Prostate gland (tissue), 2 donors: ENCODE results near the gene PDHX. TPM values are rescaled to one million over a fixed set of nuclear protein-coding genes. Genes with fewer than 3 reads are reported as not detected.

Experiments used
- DNase-seq: peaks from one replicate; pipeline ENCODE4 v3.0.0-alpha.2; 2019; ENCODE audit warnings: low spot score
- H3K27ac ChIP-seq, 2 donors: fragments of 200-600 bp; sonication (generic); 2 replicates each; pipeline ENCODE4 v1.5.1; 2017 to 2019
- H3K27me3 ChIP-seq: fragments of 200-600 bp; sonication (generic); replicated peaks from 2 replicates; pipeline ENCODE4 v1.5.1; 2019; ENCODE audit not compliant: insufficient read depth
- H3K36me3 ChIP-seq, 2 donors: fragments of 200-600 bp; sonication (generic); 1 replicate in 1 of 2; 2 replicates in 1 of 2; pipeline versions ENCODE4 v1.5.1 to v1.8.1; 2017 to 2019
- H3K4me1 ChIP-seq: fragments of 200-600 bp; sonication (generic); replicated peaks from 2 replicates; pipeline ENCODE4 v1.5.1; 2019
- H3K4me3 ChIP-seq, 2 donors: fragments of 200-600 bp; sonication (generic); 2 replicates each; pipeline ENCODE4 v1.5.1; 2017 to 2019
- H3K9me3 ChIP-seq: fragments of 200-600 bp; sonication (generic); 2 replicates; pipeline ENCODE4 v1.5.1; 2017
- CTCF ChIP-seq, 4 experiments: fragments of 200-600 bp in 2 of 4; fragments of 450-650 bp in 2 of 4; sonication (generic) in 2 of 4; IDR thresholded peaks; 1 replicate in 3 of 4; 2 replicates in 1 of 4; pipeline ENCODE4 v1.5.1; 2016 to 2019; ENCODE audit warnings: antibody characterized with exemption in 4 of 4, mild to moderate bottlenecking in 2 of 4, moderate library complexity in 2 of 4
- POLR2A ChIP-seq: fragments of 450-650 bp; IDR thresholded peaks from one replicate; pipeline ENCODE4 v1.6.1; 2016; ENCODE audit warnings: antibody characterized with exemption, mild to moderate bottlenecking
- POLR2AphosphoS5 ChIP-seq: sonication (generic); formaldehyde crosslinking; IDR thresholded peaks from one replicate; pipeline ENCODE4 v1.6.1; 2017; ENCODE audit warnings: antibody characterized with exemption
- WGBS: methylation state at CpG from one replicate; pipeline ENCODE4 v1.1.5; 2018; 5-methylcytosine and 5-hydroxymethylcytosine counted together
- intact Hi-C: fragments of 100-400 bp; cut with DNase I; formaldehyde crosslinking; loops from one replicate; pipeline ENCODE4 v1.14.2; 2022
- total RNA-seq, 2 donors: library from RNA; depleted of rRNA; stranded (reverse); fragments of >200 nt; gene quantifications; one replicate each; pipeline ENCODE4 v1.1.0, GENCODE V29; 2016

PDHX gene
- total RNA-seq, 2 donors from 2014 or later: 29.1 to 45.2 TPM

DNA sequence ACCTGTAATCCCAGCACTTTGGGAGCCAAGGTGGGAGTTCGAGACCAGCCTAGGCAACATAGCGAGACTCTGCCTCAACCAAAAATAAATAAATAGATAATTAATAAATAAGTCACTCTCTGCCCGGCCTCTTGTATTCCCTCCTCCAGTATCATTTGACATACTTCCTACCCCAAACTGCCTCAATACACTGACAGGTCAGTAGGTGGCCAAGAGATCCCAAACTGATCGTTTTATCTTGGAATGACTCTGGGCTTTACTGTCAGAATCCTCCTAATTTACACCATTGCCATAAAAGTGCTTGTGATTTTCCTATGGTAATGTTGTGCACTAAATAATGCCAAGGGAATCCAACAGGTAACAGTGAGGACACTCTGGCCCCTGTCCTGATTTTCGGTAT, 94.2 kb downstream of the PDHX start:
- intact Hi-C loops: no loop called here
- WGBS: 73% methylated on average over 5 of the region's 5 CpGs
- H3K4me3 ChIP-seq: no peak overlapping the region
- H3K27me3 ChIP-seq: no peaks in the 10 kb centered on the region
- DNase-seq: no peak
- TF ChIP-seq CTCF (IDR thresholded peaks at IDR 0.05) (no peak), POLR2A (no peak), POLR2AphosphoS5 (no peak)
- H3K36me3 ChIP-seq: no peaks in the 10 kb centered on the region
- peaks cover 10% of the 10 kb centered on the region for H3K4me1 ChIP-seq
- H3K9me3 ChIP-seq: no peaks in the 10 kb centered on the region
- H3K27ac ChIP-seq: no peak overlapping the region

GRCh38 chr11:35011389-35011788, 95.0 kb downstream of the PDHX start:
- H3K4me1 ChIP-seq: peaks cover 2% of the 10 kb centered on the region
- DNase-seq: no peak
- TF ChIP-seq POLR2AphosphoS5 (no peak), POLR2A (no peak), CTCF (IDR thresholded peaks at IDR 0.05) (no peak)
- WGBS: 77% methylated on average over 4 of the region's 4 CpGs
- H3K9me3 ChIP-seq: no peaks in the 10 kb centered on the region
- no peak overlapping the region for H3K4me3 ChIP-seq
- H3K36me3 ChIP-seq: no peaks in the 10 kb centered on the region
- intact Hi-C loops: no loop called here
- H3K27me3 ChIP-seq: no peaks in the 10 kb centered on the region
- no peak overlapping the region for H3K27ac ChIP-seq

DNA sequence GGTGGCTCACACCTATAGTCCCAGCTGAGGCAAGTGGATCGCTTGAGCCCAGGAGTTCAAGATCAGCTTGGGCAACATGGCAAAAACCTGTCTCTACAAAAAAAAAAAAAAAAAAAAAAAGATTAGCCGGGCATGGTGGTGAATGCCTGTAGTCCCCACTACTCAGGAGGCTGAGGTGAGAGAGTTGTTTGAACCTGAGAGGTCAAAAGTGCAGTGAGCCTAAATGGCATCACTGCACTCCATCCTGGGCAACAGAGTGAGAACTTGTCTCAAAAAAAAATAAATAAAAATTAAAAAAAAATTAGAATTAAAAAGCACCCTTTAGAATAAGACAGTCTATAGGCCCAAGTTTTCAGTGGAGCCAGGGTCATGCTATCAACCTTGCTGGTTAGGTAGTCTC, 95.5 kb downstream of the PDHX start:
- Histone ChIP-seq H3K27ac (no peak overlapping the region), H3K27me3 (no peaks in the 10 kb centered on the region), H3K36me3 (no peaks in the 10 kb centered on the region), H3K4me1 (no peaks in the 10 kb centered on the region), H3K4me3 (no peak overlapping the region), H3K9me3 (no peaks in the 10 kb centered on the region)
- 98% methylated on average over 2 of the region's 2 CpGs for WGBS
- no peak for TF ChIP-seq POLR2AphosphoS5
- no peak for TF ChIP-seq POLR2A
- no peak for TF ChIP-seq CTCF (IDR thresholded peaks at IDR 0.05)
- intact Hi-C loops: no loop called here
- DNase-seq: no peak

GRCh38 chr11:35012467-35013191, 96.2 kb downstream of the PDHX start:
- Histone ChIP-seq H3K36me3 (no peaks in the 10 kb centered on the region), H3K4me1 (no peaks in the 10 kb centered on the region), H3K27ac (no peak overlapping the region), H3K4me3 (no peak overlapping the region), H3K27me3 (no peaks in the 10 kb centered on the region), H3K9me3 (no peaks in the 10 kb centered on the region)
- no peak for DNase-seq
- intact Hi-C loops: no loop called here
- TF ChIP-seq POLR2AphosphoS5: no peak
- TF ChIP-seq CTCF (IDR thresholded peaks at IDR 0.05): no peak
- no peak for TF ChIP-seq POLR2A
- 79% methylated on average over 8 of the region's 8 CpGs for WGBS

- WGBS: 78% methylated on average over 3 of the region's 3 CpGs
- no peaks in the 10 kb centered on the region for H3K9me3 ChIP-seq
- H3K27me3 ChIP-seq: no peaks in the 10 kb centered on the region
- H3K4me3 ChIP-seq: no peak overlapping the region
- no peaks in the 10 kb centered on the region for H3K4me1 ChIP-seq
- no peak for TF ChIP-seq POLR2AphosphoS5
- no peak for TF ChIP-seq POLR2A
- TF ChIP-seq CTCF (IDR thresholded peaks at IDR 0.05): no peak
- intact Hi-C loops: no loop called here
- H3K27ac ChIP-seq: no peak overlapping the region
- no peak for DNase-seq
- no peaks in the 10 kb centered on the region for H3K36me3 ChIP-seq
These were observed 97.3 kb downstream of the PDHX start for GRCh38 chr11:35013514-35014233.
